SK-N-DZ (cell line): ENCODE results near the gene TBX18.

Experiments
- small RNA-seq, 2 experiments: library from RNA; depleted of rRNA; stranded (forward); fragments of <200 nt; gene quantifications; one replicate each; pipeline ENCODE3, GENCODE V24; 2014

The TBX18 gene

Small RNA genes within 50 kb of the gene (small RNA-seq; reads per million reads assigned to genes)
- 0 reads per million in 2 experiments for gene AL590143.1
